CD4-positive, alpha-beta T cell treated with Interferon gamma for 1 hour (primary cell): ENCODE results near the gene MARS1.

Source experiments
- DNase-seq: peaks from one replicate; pipeline ENCODE4 v3.0.0-alpha.2; 2020

MARS1 gene

DNA sequence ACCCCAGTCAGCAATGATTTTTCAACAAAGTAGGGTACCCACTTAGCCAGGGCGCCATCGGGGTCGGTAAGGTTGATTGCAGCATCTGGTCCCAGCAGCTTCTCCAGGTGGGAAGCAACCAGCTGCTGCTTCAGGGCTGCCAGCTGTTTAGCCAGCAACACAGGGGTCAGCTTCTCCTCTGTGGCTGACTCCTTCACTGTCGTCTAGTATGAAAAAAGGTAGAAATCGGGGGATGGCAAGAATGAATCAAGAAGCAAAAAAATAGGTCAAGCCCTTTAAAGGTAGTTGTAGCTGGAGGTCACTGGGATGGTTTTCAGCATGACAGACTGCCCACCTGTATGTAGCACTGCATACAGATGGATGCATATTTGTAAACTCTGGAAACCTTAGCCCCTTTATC, 46.4 kb downstream of the MARS1 start:
- DNase-seq = no peak

DNA sequence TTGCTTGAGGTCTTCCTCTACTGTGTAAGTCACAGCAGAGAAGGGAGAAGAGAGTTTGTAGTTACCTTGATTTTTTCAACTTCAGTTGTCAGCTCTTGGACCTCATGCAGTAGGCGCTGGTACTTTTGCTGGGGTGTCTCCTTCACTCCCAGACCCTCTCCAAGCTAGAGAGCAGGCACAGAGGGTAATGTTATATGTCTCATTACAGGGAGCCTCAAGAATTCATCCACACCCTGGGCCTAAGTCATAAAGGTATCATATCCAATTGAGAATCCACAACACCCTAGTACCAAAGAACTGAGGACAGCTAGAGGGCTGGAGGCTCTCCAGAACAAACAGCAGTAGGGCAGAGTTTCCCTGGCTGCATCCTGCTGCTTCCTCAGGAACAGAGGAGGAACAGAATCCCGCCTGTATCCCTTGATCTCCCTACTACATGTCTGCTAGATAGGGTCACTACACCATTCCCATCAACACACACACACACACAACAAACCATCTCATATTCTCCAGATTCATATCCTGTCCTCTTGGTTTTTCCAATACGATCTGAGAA, 47.2 kb downstream of the MARS1 start:
- no peak for DNase-seq

DNA sequence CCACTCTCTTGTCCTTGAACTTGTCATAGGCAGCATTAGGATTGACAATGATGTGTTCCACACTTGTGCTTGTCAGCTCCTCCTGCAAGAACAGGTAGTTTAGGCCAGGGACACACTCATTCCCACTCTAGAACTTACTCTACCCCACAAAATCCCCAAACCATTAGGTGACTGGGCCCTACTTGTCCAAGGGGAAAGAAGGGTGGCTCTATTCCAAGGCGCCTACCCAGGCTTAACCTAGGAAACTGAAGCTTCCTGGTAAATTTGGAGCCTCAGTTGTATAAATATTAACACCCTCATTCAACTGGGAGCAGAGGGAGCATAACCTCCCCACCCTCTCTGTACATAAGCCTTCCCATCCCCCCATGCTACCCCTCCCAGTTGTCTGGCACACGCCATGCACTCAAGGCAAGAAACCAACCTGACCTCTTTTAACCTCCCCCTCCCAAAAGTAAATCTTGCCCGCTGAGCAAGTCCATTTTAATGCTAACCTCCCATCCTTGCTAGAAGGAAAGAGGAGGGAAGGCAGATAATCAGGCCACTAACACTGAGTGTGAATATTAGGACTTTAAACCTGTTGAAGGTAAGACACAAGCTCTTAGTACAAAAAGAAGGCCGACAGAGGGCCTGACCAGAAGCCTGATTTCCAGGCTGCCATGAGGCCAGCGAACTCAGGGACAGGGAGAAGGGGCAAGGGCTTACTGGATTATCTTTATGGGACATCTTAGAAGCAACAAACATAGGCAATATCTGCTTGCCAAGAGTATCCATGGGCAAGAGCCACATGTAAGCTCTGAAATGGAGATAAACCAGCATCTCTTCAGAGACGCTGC, 48.1 kb downstream of the MARS1 start:
- DNase-seq = no peak

DNA sequence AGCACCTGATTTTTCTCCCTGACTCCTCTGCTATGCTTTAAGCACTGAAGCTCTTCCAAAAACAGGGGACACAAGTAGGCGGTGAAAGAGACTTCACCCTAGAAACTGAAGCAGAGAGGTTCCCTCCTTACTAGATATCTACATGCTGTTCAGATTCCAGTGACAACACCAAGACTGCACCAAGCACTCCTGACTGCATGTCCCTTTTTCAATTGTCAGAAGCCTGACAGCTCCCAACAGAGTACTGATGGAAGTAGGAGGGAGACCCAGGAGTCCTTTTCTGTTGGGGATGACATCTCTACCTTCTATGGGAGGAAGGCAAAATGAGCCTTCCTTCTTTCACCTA, 48.7 kb downstream of the MARS1 start:
- no peak for DNase-seq

DNA sequence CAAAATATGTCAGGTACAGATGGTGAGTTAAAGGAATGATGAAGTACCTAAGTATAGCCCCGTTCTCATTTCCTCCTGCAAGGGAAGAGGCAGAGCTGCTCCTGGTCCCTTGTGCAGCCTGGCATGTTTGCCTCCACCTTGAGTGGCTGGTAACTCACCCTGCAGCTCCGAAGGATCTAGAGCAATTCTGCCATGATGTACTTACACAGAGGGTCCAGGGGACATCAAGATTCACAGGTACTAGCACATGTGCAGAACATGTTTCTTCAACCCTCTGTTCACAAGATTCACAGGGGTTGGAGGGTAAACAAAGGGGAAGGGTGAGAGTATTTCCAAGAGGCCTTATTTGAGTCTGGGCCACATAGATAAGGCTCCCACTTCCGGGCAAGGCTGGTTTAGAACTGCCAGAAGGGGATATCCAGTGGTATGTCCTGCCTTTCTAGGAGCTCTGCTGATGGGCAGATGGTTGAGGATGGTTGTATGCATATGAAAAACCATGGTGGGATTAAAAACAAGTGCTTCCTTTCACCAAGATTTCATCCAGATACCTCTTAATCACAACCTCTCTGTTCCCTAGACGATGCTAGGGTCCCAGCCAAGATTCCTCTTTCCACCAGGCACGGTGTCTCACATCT, 51.4 kb downstream of the MARS1 start:
- DNase-seq = no peak

DNA sequence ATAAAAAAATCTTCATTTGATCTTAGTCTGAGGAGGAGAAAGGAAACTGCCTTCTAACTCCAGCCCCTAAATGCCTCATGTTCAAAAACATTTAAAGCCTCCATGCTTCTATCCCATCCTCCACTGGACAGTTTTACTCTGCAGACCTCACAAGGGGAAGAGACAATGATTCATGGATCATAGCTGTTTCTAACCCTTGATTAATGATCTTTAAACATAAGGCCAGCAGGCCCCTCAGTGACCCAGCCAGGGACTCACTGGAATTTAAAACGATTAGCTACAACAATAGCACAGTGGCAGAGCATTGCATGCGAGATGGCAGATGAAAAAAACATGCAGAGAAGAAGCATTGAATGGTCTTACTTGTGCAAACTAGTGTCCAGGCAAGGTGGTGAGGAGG, 53.1 kb downstream of the MARS1 start:
- no peak for DNase-seq

DNA sequence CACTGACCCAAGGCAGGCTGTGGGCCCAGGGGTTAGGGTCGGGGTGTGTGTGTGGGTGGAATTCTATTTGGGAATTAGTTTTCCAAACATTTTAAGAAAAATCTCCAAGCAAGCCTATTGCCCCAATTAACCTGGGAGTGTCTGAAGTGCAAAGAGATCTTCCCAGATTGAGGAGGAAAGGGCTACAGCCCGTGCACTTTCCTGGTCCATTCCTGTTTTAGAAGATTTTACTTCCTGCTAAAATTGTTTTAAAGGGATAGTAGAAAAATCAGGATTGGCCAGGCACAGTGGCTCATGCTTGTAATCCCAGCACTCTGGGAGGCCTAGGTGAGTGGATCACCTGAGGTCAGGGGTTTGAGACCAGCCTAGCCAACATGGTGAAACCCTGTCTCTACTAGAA, 53.8 kb downstream of the MARS1 start:
- no peak for DNase-seq

DNA sequence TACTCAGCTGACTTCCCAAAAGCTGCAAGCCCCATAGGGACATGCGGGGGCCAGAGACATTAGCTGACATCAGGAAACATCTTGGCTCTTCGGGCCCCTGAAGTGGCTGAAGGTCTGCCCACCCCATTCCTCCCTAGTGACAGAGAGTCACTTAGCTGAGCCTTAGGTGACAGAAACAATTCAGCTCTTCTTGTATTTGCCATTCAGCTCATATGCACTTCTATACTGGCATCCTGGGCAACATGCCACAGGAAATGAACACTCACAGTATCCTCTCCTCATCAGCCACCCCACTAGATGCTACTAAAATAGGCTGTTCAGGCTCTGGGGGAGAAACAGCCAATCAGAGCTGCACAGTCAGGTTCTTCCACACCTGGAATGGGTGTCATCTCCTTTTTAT, 55.7 kb downstream of the MARS1 start:
- DNase-seq = no peak

DNA sequence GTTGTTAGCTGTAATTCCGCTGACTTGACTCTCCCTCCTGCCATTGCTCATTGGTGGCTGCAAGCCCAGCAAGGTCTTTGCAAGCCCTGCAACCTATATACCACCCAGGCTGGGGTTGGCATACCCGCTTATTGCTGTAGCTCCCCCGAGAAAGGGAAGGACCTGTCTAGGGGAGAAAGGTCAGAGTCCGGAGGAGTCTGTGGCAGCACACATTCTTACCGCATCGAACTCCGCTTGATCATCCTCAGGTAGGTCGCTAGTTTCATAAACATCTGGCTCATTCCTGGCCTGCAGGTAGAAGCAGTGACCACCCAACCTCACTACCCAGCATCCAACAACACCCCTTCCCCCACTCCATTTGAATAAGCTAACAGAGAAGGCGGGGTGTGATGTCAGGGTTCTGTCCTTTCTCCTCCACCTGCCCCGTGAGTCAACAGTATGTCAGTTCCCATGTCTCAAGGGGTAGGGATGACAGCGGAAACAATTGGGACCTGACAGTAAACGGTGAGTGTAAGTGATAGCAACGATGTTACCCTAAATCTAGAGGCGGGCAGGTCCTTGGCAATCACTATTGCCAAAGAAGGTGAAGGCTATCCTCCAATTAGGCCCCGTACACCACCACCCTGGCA, 58.1 kb downstream of the MARS1 start:
- no peak for DNase-seq

DNA sequence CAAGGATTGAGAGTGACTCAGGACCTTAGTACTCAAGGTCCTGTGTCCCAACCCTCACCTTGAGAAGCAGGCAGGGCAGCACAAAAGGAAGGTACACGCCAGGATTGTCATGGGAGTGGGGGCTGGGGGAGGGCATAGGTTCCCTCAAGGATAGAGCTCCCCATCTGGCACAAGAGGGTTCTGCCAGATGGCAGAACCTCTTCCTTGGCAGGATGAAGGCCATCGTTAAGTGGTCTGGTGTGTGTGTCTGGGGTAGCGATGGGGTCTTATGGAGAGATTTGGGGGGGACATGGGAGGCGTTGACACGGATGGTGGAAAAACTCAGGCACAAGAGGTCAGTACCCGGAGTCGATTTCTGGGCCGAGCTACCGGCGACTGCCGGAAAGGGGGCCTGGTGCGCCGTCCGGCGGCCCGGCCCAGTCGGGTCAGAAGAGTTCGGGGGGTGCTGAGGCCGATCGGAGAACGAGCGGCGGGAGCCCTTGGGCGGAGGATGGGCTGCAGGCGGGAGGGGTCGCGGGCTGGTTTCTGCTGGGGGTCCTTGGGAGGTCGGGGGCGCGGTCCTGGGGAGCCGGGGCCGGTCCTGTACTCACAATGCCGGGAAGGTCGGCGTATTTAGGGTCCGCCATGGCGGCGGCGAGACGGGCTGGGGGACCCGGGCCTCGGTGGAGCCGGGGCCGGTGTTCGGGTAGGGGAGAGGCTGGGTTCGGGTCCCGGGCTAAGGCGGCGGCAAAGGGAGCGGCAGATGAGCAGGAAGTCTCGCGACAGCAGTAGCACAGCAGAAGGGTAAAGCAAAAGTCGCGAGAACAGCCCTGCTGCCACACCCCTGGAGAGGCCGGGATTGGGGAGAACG, 58.8 kb downstream of the MARS1 start, which contains the start of gene DCTN2:
TSS of gene DCTN2 (minus strand) at position 755 of the 850 bp plus-strand sequence. CDS start at position 626, 129 bp downstream.
- peak; percentile 96 for DNase-seq

DNA sequence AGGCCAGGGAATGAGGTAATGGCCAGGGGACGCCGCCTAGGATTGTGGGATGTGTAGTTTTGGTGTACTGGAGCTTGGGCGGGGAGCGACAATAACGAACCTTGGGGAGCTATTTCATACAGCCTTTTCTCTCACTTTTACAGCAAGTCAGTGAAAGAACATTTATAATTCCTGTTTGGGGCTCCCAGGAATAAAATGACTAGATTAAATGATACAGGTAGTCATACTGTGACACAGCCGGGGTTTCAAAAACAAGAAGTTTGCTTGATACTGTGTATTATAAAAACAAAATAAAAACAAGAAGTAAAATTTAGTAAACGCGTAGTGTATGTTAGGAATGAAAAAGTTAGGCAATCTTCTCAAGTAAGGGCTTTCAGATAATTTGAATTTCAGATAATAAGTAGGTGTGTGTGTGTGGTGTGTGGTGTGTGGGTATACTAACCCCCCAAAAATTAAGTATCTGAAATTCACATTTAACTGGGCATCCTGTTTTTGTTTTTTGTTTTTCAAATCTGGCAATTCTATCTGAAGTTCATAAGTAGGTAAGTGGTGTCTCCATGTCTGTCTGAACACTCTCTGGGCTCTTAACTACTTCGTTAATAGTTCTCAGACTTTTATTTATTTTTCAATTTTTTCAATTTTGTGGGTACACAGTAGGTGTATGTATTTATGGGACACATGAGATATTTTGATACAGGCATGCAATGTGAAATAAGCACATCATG, 59.6 kb downstream of the MARS1 start:
- no peak for DNase-seq

DNA sequence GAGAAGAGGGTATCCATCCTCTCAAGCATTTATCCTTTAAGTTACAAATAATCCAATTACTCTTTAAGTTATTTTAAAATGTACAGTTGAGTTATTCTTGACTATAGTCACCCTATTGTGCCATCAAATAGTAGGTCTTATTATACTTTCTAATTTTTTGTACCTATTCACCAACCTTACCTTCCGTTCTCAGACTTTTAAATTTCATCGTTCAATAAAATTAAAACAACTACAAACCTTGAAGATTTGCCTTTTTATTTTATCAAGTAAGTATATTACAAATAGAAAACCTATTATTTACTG, 60.1 kb downstream of the MARS1 start:
- no peak for DNase-seq

DNA sequence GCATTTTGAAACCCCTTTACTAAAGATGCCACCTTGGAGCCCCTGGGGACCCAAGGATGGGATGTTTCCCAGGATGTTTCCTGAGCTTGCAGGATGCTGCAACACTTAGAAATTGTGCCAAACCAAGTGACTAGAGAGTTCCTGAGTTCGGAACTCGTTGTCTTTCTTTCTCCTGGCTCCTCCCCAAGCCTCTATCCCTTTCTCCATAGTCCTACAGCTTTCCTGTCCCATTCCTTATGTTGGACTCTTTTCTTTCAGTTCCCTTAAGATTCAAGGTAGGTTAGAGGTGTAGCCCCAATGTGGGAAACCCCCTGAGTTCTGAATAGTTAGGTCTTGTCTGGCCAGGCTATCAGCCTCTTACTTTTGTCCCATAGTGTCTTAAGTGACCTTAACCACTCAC, 60.6 kb downstream of the MARS1 start:
- DNase-seq = no peak

DNA sequence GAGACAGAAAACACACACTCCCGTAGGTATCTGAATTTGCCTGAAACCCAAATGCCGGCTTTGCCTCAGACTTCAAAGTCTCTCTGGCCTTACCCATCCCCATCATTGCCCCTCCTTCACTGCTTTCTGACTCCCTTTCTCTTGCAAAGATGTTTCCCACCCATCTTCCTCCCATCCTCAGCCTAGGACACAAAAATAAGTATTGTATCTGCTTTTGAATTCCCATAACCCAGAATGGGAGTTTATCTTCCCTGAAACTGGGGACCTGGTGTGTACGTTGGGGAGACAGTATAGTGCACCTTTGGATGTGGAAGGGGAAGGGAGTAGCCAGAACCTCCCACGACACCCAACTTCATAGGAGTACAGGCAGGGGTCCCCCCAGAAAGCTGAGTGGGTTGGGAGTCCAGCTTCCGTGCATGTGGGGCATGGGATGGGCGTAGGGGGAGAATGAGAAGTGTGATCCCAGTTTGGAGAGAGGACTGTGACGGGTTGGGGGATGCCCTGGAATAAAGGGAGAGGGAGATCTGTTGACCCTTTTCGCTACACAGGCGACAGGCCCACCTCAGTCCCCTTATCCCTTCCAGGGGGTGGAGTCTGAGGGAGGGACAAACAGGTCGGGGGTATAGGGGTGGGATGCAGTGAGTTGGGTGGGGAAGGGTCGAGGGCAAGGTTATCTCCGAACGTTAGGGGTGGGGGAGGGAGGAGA, 61.5 kb downstream of the MARS1 start:
- no peak for DNase-seq

DNA sequence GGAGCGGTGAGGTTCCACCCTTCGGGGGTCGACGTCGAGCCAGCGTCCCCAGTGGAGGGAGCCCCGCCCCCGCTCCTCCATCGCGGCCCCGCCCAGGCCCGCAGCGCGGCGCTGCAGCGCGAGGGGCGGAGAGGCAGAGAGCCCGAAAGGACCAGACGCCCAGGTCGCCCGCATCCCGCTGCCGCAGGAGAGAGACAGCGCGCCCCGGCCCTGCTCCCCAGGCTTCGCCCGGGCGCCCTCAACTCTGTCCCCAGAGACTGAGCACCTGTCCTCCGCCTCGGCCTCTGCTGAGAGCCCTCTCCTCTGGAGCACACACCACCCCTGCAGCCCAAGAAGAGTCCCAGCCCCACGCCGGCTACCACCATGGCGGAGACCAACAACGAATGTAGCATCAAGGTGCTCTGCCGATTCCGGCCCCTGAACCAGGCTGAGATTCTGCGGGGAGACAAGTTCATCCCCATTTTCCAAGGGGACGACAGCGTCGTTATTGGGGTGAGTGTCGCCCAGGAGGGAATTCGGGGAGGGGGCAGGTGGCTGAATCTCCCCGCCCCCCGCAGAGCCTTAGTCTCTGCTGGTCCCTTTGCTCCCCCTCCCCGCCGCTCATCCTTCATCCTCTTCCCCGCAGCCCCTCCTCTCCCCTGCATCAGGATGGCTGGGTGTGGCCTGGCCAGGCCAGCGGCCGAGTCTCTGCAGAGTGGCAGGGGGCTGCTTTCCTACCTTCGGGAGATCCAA, 62.2 kb downstream of the MARS1 start, which contains the start of gene KIF5A:
TSS of gene KIF5A (plus strand) at position 136 of the 732 bp plus-strand sequence. CDS start at position 364, 228 bp downstream.
- peak; percentile 36 for DNase-seq

DNA sequence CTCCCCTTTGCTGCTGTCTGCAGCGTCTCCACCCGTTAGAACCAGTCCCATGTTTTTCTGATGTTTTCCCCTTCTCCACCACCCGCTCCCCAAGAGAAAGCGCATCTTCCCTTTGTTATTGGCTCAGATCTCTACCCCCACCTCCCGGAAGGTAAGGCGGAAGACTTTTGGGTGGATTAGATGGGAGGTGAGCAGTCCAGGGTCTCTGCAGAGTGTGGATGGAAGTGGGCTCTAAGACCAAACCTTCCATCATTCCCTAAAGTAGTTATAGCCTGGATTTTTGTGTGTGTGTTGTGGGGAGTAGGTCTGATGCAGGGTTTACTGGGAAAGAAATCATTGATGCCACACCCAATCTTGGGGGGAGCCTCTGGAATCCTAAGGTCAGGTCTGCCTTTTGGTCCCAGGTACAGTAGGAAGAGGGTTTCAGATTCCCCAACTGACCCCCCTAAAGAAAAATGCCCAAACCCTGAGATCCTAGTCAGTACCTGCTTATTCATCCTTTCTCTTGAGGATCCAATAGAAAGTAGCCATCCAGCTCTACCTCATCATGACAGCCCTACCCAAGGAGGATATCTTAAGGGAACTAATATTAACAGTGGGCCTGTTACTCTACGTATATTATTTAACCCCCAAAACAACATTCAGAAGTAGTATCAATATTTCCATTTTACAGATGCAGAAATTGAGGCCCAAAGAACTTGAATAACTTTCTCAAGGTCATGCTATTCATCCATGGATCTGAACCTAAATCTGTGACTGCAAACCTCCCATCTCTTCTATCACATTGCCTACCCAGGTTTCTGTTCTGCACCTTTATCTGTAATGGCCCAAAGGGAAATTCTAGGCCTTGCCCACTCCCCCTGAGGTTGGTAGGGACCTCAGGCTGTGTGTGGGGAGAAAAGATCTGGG, 63.0 kb downstream of the MARS1 start:
- DNase-seq = no peak

DNA sequence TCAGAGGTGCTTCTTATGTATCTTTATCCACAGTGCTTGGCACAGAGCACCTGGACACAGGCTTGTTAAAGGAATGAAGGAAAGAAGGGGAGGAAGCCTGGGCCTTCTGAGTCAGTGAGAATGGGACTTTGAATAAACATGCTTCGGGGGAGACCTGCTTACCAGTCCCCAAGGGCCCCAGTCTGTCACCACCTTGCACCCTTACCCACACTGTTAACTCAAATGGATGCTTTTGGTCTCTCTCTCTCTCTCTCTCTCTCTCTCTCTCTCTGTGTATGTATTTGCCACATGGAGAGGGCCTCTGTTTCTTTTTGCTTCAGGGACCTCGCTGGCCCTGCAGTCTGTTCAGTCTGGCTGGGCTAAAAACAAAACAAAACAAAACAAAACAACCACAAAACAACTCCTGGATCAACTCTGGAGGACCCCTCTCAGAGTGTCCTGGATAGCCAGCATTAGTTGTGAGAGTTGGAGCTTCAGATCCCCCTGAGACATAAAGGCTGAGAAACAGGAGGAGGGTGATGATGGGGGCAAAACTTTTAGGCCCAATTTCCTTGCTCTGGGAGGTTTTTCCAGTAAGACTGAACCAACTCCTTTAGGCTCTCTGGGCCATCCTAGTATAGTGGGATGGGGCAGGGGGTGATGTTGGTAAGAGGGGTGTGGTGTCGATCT, 63.9 kb downstream of the MARS1 start:
- DNase-seq = no peak

DNA sequence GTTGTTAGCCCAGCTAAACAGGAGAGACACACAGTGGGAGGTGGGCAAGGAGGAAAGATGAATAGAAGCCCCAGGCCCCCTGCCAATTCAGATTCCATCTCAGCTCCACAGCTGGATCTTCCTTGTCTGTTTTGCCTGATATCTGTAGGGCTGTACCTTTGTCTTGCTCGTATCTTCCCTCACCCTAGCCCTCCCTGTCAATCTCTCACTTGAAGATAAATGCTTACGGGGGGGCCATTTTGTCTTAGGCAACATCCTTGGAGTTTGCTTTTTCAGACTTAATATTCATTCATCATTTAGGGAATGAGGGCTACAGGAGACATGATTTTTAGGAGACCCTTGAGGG, 64.4 kb downstream of the MARS1 start:
- DNase-seq = no peak

DNA sequence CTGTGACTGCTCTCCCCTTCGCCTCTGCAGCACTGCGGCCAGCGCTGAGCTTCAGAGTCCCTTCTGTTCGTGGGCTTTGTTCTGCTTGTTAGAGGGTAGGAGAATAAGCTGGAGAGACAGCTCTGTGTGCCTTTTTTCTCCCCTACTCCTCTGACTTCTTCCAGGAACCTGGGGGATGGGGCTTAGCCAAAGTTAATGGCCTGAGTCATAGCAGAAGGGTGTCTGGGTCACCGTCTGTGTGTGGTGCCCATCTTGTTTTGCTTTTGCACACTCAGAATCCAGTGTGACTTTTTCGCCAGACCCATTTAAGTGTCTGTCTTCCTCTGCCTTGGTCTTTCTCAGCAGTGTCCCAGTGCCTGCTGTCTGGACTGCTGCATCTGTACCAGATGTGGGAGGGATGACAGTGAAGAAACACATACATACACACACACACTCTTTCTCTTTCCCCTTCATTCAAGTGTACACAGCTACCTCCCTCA, 65.0 kb downstream of the MARS1 start:
- DNase-seq = no peak
